GM12891 (cell line): Measurements from ENCODE around the gene PAX3.

Experiments used
- PAX5 ChIP-seq: IDR thresholded peaks from 2 replicates; pipeline ENCODE4 v1.6.1; 2011; ENCODE audit warnings: low read length, moderate library complexity, mild to moderate bottlenecking; ENCODE audit not compliant: insufficient read depth, severe bottlenecking
- POLR2A ChIP-seq: IDR thresholded peaks from 2 replicates; pipeline ENCODE4 v1.6.1; 2011; ENCODE audit warnings: low read depth, low read length, control low read depth
- POLR2AphosphoS5 ChIP-seq: IDR thresholded peaks from 2 replicates; pipeline ENCODE4 v1.6.1; 2011; ENCODE audit warnings: low read depth, low read length, control low read depth
- POU2F2 ChIP-seq: IDR thresholded peaks from 2 replicates; pipeline ENCODE4 v1.6.1; 2011; ENCODE audit warnings: low read depth, mild to moderate bottlenecking, control low read depth, low read length, moderate library complexity
- SPI1 ChIP-seq: IDR thresholded peaks from 2 replicates; pipeline ENCODE4 v1.6.1; 2011; ENCODE audit warnings: low read depth, low read length, control low read depth
- TAF1 ChIP-seq: IDR thresholded peaks from 2 replicates; pipeline ENCODE4 v1.6.1; 2011; ENCODE audit warnings: low read depth, low read length, control low read depth

DNA sequence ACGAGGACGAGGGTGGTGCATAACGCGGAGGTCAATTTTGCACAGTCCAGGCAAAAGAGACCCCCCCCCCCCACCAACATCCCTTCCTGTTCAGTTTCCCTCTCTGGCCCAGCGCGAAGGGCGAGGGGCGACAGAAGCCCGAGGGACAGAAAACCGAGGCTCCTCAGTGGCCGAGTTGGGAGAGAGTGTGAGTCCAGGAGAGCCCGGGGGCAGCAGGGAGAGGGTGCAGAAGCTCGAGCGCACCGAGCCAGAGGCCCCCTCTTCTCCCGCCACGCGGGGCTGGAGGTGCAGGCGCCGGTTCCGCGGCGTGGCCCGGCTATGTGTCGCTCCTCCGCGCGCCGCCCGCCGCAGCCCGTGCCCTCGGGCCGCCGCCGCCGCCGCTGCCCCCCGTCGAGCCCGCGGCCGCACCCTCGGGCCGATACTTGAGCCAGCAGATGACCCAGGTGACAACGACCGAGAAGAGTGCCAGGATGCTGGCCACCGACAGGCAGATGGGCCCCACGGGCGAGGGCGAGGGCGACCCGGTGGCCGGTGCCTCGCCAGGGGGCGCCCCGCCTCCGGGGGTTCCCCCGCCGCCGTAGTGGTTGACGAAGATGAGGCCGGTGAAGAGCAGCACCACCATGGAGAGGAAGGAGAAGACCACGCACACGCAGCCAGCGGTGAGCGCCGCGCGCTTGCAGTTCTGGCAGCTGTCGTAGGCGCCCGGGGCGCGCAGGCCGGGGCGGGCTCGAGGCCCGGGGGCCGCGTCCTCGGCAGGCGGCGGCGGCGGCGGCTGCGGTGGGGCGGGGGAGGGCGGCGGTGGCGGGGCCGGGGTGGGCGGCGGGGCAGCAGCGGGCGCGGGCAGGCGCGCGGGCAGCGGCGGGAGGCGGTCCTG, 20.2 kb upstream of the PAX3 start:
- TF ChIP-seq POLR2A (no peak), POLR2AphosphoS5 (no peak), SPI1 (no peak), POU2F2 (no peak), TAF1 (no peak), PAX5 (no peak)
